HG03280 (cell line): ENCODE data around the gene ARFRP1.

Experiments
- ATAC-seq: cut with Tn5 transposase; IDR thresholded peaks from one replicate; pipeline ENCODE4 v1.9.1; 2021; ENCODE audit warnings: mild to moderate bottlenecking, moderate library complexity; ENCODE audit not compliant: unreplicated experiment

ARFRP1 gene

DNA sequence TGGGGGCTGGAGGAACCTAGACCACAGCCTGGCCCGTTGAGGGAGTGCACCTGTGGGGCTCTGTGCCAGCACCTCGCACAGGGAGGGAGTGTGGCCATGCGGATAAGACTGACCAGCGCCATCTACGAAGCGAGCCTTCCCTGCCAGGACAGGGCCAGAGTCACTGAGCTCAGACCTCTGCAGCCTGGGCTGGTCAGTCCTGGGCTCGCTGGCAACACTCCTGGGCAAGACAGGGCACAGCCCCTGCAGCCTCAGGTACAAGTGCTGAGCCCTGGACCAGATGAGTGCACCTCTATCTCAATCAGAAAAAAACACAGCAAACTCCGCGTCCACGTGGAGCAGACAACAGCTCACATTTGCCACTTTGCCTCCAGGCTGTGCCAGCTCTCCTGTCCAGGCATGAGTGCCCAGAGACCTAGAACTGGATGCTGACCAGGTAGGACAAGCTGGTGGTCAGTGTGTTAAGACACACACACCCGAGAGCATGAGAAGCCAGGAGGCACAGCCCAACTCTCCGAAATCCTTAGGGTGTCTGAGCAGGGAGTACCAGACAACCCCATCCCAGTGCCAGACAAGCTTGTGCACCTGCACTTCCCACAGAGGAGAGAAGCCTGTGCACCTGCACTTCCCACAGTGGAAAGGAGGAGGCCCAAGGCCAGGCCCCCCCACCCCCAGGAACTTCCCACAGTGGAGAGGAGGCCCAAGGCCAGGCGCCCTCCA is 4.9 kb downstream of the ARFRP1 start:
- no peak for ATAC-seq

DNA sequence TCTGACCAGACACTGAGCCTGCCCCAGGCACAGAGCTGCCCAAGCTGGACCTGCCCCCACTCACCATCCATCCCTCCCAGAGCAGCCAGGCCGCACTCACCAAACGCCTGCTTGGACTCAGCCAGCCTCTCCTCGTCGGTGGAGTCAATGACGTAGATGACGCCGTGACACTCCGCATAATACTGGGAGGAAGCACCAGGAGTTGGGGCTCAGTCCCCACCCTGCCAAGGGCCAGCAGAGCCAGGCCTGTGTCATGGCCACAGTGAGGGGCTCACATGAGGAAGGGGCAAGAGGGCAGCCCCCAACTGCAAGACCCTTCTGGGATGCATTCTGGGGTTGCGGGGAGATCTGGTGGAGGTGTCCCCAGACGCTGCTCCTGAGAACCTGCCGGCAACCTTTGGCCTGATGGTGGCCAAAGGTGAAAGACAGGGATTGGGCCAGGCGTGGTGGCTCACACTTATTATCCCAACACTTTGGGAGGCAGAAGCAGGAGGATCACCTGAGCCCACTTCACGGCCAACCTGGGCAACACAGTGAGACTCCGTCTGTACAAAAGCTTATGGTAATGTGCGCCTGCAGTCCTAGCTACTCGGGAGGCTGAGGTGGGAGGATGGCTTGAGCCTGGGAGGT is 5.6 kb downstream of the ARFRP1 start:
- ATAC-seq: no peak

DNA sequence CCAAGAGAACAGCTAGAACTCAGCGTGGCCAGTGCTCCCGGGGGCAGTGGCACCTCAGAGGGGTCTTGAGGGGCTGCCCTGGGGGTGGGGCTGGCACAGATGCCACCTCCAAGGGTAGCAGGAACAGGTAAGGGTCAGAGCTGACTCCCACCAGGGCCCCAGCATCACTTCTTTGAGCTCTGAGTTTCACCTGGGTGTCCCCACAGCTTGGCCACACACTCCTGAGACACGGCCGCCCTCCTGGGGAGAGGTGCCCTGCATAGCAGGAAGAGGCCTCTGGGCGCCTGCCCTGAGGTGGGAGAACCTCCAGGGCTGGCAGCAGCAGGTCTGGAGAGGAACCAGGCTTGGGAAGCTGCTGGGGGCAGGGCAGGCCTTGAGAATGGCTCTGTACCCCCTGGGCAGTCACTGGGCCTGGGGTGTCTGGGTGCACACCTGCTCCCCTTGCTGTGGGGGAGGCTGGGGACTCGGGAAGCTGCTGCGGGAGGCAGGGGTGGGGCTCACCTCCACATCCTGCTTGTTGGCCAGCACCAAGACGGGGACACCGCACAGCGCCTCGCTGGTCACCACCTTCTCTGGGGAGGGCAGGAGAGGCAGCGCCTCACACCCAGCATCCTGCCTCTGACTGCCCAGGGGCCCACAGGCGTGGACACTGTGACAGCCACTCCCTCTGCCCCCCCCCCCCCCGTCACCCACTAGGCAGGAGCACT is 6.3 kb downstream of the ARFRP1 start:
- ATAC-seq: no peak

DNA sequence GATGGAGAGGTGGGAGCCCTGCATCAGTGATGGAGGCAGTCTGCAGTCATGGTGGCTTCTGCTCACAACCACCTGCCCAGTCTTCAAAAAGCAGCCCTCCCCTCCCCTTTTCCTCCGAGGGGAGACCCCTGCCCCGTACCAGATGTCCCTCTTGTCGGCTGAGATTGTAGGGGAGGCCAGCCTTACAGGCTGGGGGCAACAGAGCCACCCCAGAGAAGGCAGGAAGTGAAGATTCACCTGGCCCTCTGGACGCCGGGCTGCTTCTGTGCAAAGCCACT is 6.8 kb downstream of the ARFRP1 start:
- no peak for ATAC-seq

DNA sequence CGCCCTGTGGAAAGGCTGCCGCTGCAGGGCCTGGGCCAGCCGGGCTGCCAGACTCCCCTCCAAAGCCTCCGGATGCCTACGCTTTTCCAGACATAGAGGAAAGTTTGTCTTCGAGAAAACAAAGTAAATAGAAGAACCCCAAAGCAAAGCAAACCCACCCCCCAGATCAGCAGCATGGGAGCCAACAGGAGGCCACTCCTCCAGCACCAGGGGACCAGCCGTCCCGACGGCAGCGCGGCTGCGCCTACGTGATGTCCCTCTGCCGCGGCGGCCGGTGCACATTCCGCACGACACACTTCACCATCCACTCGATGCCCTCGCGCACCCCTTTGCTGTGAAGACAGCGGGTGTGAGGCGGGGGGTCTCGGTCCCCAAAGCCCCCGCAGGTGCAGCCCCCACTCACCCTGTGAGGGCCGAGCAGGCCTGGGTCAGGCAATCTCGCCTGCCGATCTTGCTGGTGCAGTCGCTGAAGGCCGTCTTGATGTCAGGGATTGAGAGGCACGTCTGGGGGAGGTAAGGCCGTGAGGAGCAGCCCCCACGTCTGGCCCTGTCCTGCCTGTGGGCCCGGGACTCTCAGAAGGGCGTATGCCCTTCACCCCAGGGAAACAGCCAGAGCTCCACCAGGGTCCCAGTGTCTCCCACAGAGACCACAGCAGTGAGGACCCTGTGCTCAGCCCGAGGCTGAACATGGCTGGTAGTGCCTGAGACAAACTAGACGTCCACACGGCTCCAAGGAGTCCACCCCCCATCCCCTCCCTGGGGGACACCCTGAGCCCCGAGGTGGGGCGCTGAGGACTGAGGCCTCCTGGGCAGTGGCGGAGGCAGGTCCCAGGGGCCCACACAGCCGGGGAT is 7.4 kb downstream of the ARFRP1 start:
- ATAC-seq: no peak

DNA sequence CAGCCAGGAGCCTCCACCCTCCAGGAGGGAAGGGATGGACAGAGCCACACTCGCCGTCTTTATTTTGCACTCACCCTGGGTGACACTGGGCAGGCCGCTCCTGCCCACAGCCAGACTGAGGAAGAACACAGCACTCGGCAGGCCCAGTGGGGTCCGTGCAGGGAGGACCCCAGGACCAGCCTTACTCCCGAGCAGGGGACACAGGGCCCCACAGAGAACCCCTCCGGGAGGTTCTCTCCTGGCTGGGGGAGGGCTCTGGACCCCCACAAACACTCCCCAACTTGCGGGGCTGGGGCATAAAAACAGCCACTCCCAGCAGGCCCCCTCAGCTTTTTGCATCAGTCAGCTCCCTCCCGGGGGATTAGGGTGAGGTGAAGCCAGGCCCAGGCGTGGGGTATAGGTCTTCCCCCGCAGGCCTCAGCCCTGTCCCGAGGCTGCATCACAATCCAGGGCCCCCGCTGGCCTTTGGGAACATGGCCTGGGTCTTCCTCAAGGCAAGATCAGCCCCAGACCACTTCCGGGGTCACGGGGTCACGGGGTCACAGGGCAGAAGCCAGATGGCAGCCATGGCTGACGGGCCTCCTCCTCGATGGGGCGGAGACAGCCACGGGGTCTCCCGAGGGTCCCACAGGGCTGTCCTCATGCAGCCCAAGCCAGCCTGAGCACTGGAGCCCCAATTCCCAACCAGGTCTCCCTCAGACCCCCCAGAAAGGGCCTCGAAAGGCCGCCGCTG is 8.1 kb downstream of the ARFRP1 start:
- ATAC-seq: no peak

DNA sequence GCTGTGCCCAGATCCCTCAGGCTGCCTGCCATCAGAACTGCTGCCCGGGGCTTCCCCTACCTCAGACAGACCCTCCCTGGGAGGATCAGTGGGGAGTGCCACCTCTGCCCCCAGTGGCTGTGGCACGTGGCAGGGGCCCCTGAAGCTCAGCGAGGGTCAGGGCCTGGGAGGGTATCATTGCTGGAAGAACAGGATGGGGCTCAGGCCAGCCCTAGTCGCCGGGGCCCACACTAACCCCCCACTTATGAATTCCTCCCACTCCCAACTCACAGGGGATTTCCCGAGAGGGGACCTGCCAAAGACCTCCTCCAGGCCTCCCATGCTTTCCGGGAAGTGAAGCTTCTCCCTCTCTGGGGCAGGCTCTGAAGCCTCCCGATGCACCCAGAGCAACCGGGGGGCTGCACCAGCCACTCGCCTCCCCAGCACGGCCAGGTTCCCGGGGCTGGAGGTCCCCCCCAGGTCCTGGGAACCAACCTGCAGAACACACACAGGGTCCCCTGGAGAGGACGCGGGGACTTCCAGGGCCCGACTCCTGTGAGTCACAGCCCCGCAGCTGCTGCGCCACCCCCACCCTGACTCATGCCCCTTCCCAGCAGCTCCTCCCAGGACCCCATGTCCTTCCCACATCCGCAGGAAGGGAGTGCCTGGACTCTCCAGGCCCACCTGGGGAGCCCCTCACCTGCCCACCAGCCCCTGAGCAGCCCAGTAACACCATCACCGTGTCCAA is 8.9 kb downstream of the ARFRP1 start:
- no peak for ATAC-seq

DNA sequence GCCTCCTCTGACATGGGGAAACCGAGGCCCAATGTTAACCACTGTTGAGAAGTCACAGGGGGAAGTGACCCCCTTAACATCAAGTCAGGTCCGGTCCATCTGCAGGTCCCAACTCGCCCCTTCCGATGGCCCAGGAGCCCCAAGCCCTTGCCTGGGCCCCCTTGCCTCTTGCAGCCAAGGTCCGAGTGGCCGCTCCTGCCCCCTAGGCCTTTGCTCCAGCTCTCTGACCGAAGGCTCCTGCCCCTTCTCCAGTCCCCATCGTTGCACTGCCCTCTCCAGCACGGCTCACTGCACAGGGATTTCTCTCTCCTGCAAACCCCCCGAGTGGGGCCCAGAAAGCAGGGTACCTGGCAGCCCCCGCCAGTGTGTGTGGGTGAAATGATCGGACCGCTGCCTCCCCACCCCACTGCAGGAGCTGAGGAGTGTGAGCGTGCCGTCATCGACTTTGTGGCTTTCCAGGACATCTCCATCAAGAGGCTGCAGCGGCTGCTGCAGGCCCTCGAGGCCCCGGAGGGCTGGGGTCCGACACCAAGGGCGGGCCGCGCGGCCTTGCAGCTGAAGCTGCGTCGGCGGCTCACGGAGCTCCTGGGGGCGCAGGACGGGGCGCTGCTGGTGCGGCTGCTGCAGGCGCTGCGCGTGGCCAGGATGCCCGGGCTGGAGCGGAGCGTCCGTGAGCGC is 9.8 kb downstream of the ARFRP1 start:
- no peak for ATAC-seq

DNA sequence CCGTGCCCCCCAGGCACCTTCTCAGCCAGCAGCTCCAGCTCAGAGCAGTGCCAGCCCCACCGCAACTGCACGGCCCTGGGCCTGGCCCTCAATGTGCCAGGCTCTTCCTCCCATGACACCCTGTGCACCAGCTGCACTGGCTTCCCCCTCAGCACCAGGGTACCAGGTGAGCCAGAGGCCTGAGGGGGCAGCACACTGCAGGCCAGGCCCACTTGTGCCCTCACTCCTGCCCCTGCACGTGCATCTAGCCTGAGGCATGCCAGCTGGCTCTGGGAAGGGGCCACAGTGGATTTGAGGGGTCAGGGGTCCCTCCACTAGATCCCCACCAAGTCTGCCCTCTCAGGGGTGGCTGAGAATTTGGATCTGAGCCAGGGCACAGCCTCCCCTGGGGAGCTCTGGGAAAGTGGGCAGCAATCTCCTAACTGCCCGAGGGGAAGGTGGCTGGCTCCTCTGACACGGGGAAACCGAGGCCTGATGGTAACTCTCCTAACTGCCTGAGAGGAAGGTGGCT is 10.4 kb downstream of the ARFRP1 start:
- no peak for ATAC-seq

DNA sequence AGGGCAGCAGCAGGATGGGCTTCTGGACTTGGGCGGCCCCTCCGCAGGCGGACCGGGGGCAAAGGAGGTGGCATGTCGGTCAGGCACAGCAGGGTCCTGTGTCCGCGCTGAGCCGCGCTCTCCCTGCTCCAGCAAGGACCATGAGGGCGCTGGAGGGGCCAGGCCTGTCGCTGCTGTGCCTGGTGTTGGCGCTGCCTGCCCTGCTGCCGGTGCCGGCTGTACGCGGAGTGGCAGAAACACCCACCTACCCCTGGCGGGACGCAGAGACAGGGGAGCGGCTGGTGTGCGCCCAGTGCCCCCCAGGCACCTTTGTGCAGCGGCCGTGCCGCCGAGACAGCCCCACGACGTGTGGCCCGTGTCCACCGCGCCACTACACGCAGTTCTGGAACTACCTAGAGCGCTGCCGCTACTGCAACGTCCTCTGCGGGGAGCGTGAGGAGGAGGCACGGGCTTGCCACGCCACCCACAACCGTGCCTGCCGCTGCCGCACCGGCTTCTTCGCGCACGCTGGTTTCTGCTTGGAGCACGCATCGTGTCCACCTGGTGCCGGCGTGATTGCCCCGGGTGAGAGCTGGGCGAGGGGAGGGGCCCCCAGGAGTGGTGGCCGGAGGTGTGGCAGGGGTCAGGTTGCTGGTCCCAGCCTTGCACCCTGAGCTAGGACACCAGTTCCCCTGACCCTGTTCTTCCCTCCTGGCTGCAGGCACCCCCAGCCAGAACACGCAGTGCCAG is 11.0 kb downstream of the ARFRP1 start, which contains the start of gene TNFRSF6B:
TNFRSF6B (plus strand) TSS at position 25 of the 729 bp plus-strand sequence; CDS start at position 141, 116 bp downstream.
- no peak for ATAC-seq

DNA sequence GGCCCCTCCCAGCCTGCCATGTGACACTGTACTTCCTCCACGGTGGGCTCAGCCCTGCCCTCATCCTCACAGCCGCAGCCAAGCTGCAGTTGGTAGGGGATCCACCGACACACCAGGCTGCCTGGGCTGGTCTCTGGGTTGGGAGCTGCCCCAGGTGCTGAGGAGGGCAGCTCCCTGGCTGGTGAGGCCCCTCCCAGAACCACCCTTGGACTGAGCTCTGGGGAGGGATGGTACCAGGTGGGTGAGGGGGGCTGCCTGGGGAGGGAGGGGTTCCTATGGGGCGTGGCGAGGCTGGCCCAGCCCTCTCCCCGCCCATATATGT is 11.5 kb downstream of the ARFRP1 start:
- ATAC-seq: no peak

DNA sequence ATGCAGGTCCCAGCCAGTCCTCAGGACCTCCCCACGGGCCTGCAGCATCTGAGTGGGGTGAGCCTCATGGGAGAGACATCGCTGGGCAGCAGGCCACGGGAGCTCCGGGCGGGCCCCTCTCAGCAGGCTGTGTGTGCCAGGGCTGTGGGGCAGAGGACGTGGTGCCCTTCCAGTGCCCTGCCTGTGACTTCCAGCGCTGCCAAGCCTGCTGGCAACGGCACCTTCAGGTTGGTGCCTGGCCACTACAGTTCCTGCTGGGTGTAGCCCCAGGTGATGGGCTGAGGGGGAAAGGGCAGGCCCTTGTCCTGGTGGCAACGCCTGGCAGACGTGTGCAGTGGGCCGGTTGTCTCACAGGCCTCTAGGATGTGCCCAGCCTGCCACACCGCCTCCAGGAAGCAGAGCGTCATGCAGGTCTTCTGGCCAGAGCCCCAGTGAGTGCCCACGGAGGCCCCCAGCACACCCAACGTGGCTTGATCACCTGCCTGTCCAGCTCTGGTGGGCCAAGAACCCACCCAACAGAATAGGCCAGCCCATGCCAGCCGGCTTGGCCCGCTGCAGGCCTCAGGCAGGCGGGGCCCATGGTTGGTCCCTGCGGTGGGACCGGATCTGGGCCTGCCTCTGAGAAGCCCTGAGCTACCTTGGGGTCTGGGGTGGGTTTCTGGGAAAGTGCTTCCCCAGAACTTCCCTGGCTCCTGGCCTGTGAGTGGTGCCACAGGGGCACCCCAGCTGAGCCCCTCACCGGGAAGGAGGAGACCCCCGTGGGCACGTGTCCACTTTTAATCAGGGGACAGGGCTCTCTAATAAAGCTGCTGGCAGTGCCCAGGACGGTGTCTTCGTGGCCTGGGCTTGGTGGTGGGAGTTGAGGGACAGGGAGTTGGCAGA is 12.1 kb downstream of the ARFRP1 start:
- ATAC-seq: no peak

DNA sequence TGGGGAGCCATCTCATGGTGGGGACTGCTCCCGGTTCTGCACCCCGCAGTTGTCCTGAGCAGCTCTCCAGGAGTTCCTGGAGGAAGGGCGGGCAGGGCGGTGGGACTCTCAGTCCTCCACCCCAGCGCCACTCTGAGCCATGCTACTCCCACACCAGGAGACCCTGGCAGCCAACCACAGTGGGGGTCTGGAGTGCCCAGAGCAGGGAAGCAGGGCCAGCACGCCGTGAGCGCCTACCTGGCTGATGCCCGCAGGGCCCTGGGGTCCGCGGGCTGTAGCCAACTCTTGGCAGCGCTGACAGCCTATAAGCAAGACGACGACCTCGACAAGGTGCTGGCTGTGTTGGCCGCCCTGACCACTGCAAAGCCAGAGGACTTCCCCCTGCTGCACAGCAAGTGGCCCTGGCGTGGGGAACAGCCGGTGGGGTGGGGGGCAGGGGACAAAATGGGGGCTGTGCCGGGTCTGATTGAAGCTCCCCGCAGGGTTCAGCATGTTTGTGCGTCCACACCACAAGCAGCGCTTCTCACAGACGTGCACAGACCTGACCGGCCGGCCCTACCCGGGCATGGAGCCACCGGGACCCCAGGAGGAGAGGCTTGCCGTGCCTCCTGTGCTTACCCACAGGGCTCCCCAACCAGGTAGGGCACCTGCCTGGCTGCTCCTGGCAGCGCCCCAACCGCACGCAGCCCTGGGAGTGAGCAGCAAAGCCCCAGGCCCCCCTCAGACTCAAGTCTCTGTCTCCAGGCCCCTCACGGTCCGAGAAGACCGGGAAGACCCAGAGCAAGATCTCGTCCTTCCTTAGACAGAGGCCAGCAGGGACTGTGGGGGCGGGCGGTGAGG is 13.0 kb downstream of the ARFRP1 start:
- no peak for ATAC-seq

DNA sequence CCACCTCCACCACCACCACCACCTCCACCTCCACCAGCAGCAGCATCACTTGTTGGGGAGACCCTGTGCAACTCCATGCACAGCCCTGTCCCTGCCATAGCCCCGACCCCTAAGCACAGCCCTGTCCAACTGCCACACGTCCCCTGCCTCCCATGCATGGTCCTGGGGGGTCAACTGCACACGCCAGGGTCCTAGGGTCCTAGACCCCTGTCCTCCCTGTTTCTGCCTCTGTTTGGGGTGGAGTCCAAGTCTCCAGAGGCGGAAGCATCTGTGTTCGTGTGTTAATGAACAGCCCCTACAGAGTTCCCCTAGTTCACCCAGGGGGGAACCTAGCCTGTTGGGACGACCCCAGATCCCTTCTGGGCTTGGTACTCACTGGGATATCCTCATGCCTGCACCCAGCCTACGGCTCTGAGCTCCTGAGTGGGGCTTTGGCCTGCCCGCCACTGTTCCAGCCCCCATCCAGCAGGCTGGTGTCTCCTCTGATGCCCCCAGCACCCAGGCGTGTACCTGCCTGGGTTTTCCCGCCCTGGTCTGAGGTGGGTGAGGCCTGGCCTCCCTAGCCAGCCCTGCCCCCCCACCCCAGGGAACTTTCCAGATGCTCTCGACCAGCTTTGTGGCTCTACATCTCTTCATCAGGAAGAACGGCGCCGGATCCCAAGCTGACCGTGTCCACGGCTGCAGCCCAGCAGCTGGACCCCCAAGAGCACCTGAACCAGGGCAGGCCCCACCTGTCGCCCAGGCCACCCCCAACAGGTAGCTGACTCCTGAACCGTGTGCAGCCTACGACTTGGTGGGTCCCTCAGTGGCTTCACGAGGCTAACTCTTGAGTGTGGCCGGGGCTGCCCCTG is 13.8 kb downstream of the ARFRP1 start:
- ATAC-seq: no peak

DNA sequence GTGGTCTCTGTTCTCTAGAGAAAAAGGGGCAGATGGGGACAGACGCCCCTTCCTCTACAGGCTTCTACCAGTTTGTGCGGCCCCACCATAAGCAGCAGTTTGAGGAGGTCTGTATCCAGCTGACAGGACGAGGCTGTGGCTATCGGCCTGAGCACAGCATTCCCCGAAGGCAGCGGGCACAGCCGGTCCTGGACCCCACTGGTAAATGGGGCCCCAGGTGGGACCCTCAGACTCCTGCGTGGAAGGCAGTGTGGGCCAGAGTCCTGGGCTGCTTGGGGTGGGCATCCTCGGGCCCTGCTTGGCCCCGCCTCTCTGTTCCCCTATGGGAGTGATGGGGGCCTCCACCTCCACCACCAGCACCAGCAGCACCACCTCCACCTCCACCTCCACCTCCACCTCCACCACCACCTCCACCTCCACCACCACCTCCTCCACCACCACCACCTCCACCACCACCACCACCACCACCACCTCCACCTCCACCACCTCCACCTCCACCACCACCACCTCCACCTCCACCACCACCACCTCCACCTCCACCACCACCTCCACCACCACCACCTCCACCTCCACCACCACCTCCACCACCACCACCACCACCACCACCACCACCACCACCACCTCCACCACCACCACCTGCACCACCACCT is 14.6 kb downstream of the ARFRP1 start:
- no peak for ATAC-seq
